WI38 (cell line): Measurements from ENCODE around the gene SEC24C.

ENCODE experiments used
- H3K4me3 ChIP-seq: 2 replicates; pipeline ENCODE4 v1.5.1; 2011; ENCODE audit warnings: low read depth, mild to moderate bottlenecking, control low read depth, low read length
- CTCF ChIP-seq: IDR thresholded peaks from 2 replicates; pipeline ENCODE4 v1.5.1; 2012; ENCODE audit warnings: low read depth, mild to moderate bottlenecking, control low read depth, low read length

The SEC24C gene

GRCh38 chr10:73812657-73813056, 68.5 kb downstream of the SEC24C start:
- no peak overlapping the region for H3K4me3 ChIP-seq
- TF ChIP-seq CTCF: no peak

GRCh38 chr10:73813333-73813732, 69.2 kb downstream of the SEC24C start:
- TF ChIP-seq CTCF: no peak
- H3K4me3 ChIP-seq: no peak overlapping the region

DNA sequence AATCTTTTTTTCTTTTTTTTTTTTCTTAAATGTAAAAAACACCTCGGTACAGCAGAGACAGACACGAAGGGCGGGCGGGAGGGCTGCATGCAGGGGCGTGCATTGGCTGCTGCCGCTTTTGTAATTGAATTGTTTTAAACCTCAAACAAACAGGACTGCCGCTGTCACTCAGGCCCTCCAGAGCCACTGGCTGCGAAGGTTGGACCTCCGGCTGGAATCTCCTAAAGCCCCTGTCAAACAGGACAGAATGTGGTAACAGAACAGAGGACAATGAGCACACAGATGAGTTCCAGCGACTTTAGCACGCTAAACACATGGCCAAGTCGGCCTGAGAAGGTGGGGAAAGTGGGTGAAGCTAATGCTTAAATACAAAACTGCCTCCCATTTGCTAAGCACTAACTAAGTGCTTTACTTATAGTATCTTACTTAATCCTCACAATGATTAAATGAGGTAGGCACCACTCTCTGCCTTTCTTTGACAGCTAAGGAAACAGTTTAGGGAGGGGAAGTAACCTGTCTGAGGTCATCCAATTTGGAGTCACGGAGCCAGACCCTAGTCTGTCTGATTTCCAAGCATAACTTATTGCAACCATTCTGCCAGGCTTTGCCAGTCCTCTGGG, 70.2 kb downstream of the SEC24C start:
- no peak overlapping the region for H3K4me3 ChIP-seq
- TF ChIP-seq CTCF: no peak

GRCh38 chr10:73814896-73815718, 70.9 kb downstream of the SEC24C start:
- H3K4me3 ChIP-seq: no peak overlapping the region
- TF ChIP-seq CTCF: no peak

GRCh38 chr10:73815719-73816030, 71.5 kb downstream of the SEC24C start:
- no peak for TF ChIP-seq CTCF
- peak overlapping the region; percentile 17; the same call in 1 of the 2 replicates for H3K4me3 ChIP-seq

- no peak for TF ChIP-seq CTCF
- no peak overlapping the region for H3K4me3 ChIP-seq
These were observed 73.0 kb downstream of the SEC24C start for GRCh38 chr10:73816917-73817729.

DNA sequence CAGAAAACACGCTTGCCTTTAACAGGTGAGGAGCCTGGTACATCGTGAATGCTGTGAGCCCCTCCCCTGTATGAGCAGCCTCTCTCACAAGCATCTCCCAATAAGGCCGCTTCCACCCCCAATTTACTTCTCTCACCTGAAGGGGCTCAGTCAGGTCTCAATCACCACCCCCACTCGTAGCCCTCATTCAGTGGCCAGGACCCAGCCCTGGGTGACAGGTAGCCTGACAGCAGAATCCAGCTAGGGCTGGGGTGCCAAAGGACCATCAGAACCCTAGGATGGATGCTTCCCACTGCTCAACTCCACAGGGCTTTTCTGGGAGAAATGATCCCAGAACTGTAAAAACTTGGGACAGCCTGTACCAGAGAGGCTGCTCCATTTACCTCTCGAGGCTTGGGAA, 73.7 kb downstream of the SEC24C start:
- no peak overlapping the region for H3K4me3 ChIP-seq
- TF ChIP-seq CTCF: no peak
